ENCODE measurements around the gene MTA3.

The MTA3 gene

DNA sequence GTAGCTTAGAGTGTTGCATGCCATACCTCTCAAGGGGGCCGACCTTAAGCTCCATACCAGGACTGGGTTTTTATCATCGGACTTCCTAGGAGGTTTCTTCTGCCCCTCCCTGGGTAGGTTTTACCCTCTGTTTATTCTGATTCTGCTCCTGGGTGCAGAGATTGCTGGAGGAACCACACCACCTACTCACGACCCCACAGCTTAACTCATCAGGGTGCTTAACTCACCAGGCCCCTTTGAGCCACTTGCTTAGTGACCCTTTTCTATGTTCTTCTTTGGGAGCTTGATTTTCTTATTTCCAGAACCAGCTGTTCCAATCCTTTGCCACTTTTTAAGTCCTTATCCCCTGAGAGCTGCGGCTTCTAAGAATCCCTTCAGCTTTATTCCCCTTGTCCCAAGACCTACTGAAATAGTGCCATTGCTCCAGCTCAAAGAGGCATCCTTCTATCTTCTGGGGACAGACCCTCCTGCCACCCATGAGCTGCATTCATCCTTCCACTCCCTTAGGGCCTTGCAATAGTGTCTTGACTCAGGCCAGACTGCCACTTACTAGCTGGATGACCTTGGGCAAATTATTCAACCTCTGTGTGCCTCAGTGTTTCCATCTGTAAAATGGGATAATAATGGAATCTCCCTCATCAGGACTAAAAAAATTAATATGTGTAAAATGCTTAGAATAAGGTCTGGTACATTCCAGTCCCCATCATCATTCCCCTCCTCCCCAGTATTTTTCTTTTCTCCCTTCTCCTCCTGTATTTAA is 189.7 kb downstream of the MTA3 start:
- Histone ChIP-seq H3K4me2 (no peak overlapping the region), H4K20me1 (ENCODE audit: insufficient read depth) (no peaks in the 10 kb centered on the region), H3K9ac (no peak overlapping the region), H2AFZ (ENCODE audit: low read depth) (no peak overlapping the region), H3K79me2 (ENCODE audit: insufficient read depth, low read depth) (no peaks in the 10 kb centered on the region), H3K4me3 (IDR thresholded peaks at IDR 0.05; ENCODE audit: insufficient read depth, low read depth, low read length) (no peak overlapping the region), H3K27me3 (ENCODE audit: insufficient read depth, low read depth) (no peaks in the 10 kb centered on the region), H3K36me3 (ENCODE audit: insufficient read depth) (no peaks in the 10 kb centered on the region), H3K27ac (no peak overlapping the region), H3K4me1 (ENCODE audit: low read depth, poor library complexity, severe bottlenecking) (peaks cover 26% of the 10 kb centered on the region)
- no peak for TF ChIP-seq CTCF (conservative IDR thresholded peaks at IDR 0.05; ENCODE audit: low read depth, low read length)

GRCh38 chr2:42758751-42759150 is 190.3 kb downstream of the MTA3 start:
- Histone ChIP-seq H3K79me2 (ENCODE audit: insufficient read depth, low read depth) (no peaks in the 10 kb centered on the region), H3K9ac (no peak overlapping the region), H4K20me1 (ENCODE audit: insufficient read depth) (no peaks in the 10 kb centered on the region), H3K4me2 (no peak overlapping the region), H3K27ac (no peak overlapping the region), H3K27me3 (ENCODE audit: insufficient read depth, low read depth) (no peaks in the 10 kb centered on the region), H3K36me3 (ENCODE audit: insufficient read depth) (no peaks in the 10 kb centered on the region), H3K4me3 (IDR thresholded peaks at IDR 0.05; ENCODE audit: insufficient read depth, low read depth, low read length) (no peak overlapping the region), H2AFZ (ENCODE audit: low read depth) (no peak overlapping the region), H3K4me1 (ENCODE audit: low read depth, poor library complexity, severe bottlenecking) (peaks cover 20% of the 10 kb centered on the region)
- TF ChIP-seq CTCF (conservative IDR thresholded peaks at IDR 0.05; ENCODE audit: low read depth, low read length), result no peak

- no peak for TF ChIP-seq CTCF (conservative IDR thresholded peaks at IDR 0.05; ENCODE audit: low read depth, low read length)
- no peak overlapping the region for H2AFZ ChIP-seq (ENCODE audit: low read depth)
- H4K20me1 ChIP-seq (ENCODE audit: insufficient read depth), result no peaks in the 10 kb centered on the region
- H3K4me3 ChIP-seq (IDR thresholded peaks at IDR 0.05; ENCODE audit: insufficient read depth, low read depth, low read length), result no peak overlapping the region
- no peaks in the 10 kb centered on the region for H3K79me2 ChIP-seq (ENCODE audit: insufficient read depth, low read depth)
- no peak overlapping the region for H3K9ac ChIP-seq
- H3K4me1 ChIP-seq (ENCODE audit: low read depth, poor library complexity, severe bottlenecking), result peaks cover 5% of the 10 kb centered on the region
- H3K36me3 ChIP-seq (ENCODE audit: insufficient read depth), result no peaks in the 10 kb centered on the region
- H3K4me2 ChIP-seq, result no peak overlapping the region
- no peaks in the 10 kb centered on the region for H3K27me3 ChIP-seq (ENCODE audit: insufficient read depth, low read depth)
- H3K27ac ChIP-seq, result no peak overlapping the region
These were observed 193.1 kb downstream of the MTA3 start for GRCh38 chr2:42761554-42761953.

DNA sequence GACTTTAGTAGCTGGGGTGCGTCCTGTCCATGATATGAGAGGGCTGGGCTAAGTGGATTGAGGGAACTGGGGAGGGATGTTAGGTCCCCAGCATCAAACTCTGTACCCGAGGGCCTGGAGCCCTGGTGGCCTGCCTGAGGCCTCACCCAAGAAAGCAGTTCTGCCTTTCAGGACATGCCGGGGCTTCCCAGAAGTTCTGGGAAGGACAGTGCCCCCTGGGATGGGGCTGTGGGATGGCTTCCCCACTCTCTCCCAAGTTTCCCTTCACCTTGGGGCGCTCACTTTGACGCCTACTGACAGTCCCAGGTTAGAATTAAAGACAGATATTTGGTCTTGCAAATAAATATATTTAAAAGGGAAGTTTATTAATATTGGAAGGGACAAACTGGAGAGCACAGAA is 193.7 kb downstream of the MTA3 start:
- no peak for TF ChIP-seq CTCF (conservative IDR thresholded peaks at IDR 0.05; ENCODE audit: low read depth, low read length)
- Histone ChIP-seq H3K9ac (no peak overlapping the region), H2AFZ (ENCODE audit: low read depth) (no peak overlapping the region), H3K79me2 (ENCODE audit: insufficient read depth, low read depth) (no peaks in the 10 kb centered on the region), H3K27me3 (ENCODE audit: insufficient read depth, low read depth) (no peaks in the 10 kb centered on the region), H4K20me1 (ENCODE audit: insufficient read depth) (no peaks in the 10 kb centered on the region), H3K4me3 (IDR thresholded peaks at IDR 0.05; ENCODE audit: insufficient read depth, low read depth, low read length) (no peak overlapping the region), H3K36me3 (ENCODE audit: insufficient read depth) (no peaks in the 10 kb centered on the region), H3K4me1 (ENCODE audit: low read depth, poor library complexity, severe bottlenecking) (peaks cover under 1% of the 10 kb centered on the region), H3K27ac (no peak overlapping the region), H3K4me2 (no peak overlapping the region)
